CD4-positive, alpha-beta T cell treated with Interferon alpha-2 for 1 hour (primary cell): Measurements from ENCODE around the gene ZFP42.
"Not testable (repeated sequence)": the region's sequence is repeated elsewhere in the genome, so short reads cannot be mapped to it uniquely, and the experiment has no call there.

Source experiments
- DNase-seq, 2 donors: peaks; one replicate each; pipeline ENCODE4 v3.0.0-alpha.2; 2020 to 2022

Gene ZFP42

GRCh38 chr4:187995322-187996207 is at the start of gene ZFP42:
ZFP42 (plus strand) TSS chr4:187995771; CDS start chr4:188002808, 7,037 bp downstream.
- DNase-seq, result no peak

GRCh38 chr4:187961171-187961570 is 34.4 kb upstream of the ZFP42 start:
- no peak for DNase-seq

GRCh38 chr4:187961961-187962360 is 33.6 kb upstream of the ZFP42 start:
- no peak for DNase-seq

- DNase-seq, result no peak
Observed at GRCh38 chr4:187962926-187963325, 32.6 kb upstream of the ZFP42 start.

DNA sequence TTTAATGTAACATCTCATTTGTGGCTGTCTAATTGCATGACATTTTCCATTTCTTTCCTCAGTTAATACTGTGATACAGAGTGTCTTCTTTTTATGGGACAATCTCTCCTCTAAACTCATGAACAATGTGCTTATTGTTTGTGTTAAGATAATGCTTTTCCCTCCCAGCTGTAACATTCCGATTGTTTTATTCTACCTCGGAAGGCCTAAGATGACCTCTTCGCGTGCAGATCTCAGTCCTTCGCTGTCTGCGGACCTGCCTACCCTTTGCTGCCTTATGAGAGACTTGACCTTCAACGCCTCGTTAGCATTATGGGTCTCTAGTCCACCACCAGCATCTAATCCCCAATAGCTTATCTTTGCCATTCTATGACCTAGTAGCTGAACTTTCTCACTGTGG is 29.8 kb upstream of the ZFP42 start:
- no peak for DNase-seq

DNA sequence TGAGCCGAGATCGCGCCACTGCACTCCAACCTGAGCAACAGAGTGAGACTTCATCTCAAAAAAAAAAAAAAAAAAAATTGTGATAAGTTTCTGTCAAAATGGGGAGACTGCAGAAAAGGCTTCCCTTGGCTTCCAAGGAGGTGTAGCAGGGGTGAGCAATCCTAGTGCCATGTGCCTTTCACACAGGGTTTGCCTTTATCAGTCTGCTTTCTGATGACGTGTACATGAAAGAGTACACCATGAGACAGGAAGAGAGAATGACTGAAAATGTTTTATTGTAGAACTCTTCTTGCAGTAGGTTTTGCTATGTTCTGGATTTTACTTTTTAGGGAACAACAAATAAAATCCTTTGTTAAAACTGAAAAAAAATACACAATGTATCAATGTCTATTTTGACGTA is 23.4 kb upstream of the ZFP42 start:
- no peak for DNase-seq

- no peak for DNase-seq
Observed at GRCh38 chr4:187983746-187984145, 11.8 kb upstream of the ZFP42 start.

DNA sequence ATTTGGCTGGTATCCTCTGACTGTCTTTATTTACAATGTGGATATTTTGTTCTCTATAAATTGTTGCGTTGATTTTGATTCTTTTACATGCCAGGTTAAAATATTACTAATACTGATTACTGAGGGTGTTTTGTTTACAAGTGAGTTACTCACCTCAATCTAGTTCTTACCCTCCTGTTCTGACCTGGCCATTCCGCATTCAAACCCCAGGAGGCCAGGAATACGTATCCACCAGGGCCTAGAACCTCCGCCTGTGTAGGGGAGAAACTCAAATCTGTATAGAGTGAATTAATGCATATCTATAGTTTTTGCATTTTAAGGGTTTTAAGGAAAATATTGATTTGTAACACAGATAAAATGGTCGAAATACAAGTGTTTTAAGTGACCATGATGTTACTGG is 2.6 kb upstream of the ZFP42 start:
- DNase-seq, result no peak

DNA sequence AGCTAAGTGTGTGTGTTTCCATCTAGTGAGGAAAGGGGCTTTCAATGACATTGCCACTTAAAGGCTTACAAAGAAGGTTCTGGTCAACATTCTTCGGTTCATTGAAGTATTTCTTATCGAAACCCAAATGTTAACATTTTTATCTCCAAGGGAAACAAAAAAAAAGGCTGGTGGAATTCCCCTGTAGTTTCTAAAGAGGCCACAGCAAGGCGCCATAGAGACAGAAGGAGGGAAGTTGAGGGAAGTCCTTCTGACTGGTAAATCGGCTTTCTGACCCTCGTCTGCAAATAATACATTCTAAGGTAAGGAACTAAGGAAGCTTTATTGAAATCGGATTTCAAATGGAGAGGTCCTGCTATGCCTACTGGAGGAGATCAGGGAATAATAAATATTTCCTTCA is 1.7 kb upstream of the ZFP42 start:
- DNase-seq, result no peak

GRCh38 chr4:187996502-187997177 is 1.1 kb downstream of the ZFP42 start:
- no peak for DNase-seq

GRCh38 chr4:187997991-187998390 is 2.4 kb downstream of the ZFP42 start:
- DNase-seq, result not testable (repeated sequence)

DNA sequence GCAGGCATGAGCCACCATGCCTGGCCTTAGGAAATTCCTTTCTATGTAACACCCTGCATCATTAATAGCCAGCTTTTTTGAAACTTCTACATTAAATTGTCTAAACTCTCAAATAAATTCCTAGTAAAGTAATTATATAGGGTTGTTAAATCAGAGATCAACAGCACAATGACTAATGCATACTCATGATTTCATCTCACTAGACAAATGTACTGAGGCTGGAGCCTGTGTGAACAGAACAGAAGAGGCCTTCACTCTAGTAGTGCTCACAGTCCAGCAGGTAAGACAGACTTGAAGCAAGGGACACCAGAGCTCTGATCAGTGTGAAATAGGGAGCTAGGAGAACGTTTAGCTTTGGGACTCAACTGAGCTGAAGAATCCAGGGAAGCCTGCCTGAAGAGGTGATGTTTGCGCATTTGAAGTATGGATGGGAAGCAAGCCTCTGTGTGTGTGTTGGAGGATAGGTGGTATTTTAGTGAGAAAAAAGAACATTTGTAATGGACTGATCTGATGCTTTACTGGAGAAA is 3.9 kb downstream of the ZFP42 start:
- DNase-seq, result no peak

GRCh38 chr4:188002323-188002722 is 6.8 kb downstream of the ZFP42 start:
- no peak for DNase-seq

DNA sequence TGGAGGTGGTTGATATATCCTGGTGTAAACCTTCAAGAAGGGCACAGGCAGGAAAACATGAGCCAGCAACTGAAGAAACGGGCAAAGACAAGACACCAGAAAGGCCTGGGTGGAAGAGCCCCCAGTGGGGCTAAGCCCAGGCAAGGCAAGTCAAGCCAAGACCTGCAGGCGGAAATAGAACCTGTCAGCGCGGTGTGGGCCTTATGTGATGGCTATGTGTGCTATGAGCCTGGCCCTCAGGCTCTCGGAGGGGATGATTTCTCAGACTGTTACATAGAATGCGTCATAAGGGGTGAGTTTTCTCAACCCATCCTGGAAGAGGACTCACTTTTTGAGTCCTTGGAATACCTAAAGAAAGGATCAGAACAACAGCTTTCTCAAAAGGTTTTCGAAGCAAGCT is 7.2 kb downstream of the ZFP42 start:
- no peak for DNase-seq

- DNase-seq, result no peak
Observed at GRCh38 chr4:188005561-188005960, 10.0 kb downstream of the ZFP42 start.

GRCh38 chr4:188006285-188006848 is 10.8 kb downstream of the ZFP42 start:
- no peak for DNase-seq

DNA sequence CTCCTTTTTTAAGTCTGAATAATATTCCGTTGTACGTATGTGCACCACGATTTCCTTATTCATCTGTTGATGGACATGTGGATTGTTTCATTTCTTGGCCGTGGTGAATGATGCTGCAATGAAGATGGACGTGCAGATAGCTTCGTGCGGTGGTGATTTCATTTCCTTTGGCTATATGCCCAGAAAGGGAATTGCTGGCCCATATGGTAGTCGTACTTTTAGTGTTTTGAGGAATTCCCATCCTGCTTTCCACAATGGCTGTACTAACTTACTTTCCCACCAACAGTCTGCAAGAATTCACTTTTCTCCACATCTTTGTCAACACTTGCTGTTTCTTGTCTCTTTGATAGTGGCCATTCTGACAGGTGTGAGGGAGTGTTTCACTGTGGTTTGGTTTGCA is 12.8 kb downstream of the ZFP42 start:
- no peak for DNase-seq

DNA sequence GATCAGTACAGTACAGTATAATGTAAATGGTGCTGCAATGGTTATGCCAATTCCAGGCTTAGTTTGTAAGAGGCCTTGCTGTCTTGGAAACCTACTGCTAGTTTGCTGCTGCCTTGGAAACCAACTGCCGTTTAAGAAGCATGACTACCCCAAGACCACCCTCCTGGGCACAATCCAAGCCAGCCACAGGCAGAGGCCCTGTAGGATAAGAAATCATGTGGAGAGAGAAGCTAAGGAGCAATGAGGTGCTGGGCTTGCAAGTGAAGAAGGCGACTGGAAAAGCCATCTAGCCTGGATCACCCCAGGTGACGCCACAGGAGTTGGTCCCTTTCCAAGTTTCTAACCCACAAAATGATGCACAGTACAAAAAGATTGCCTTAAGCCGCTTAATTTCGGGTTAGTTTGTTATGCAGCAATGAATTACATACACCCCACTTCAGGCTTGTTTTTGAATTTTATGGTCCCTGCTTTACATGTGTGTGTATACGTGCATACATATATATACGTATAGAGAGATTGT is 16.9 kb downstream of the ZFP42 start:
- no peak for DNase-seq

GRCh38 chr4:188015025-188015940 is 19.7 kb downstream of the ZFP42 start:
- no peak for DNase-seq

DNA sequence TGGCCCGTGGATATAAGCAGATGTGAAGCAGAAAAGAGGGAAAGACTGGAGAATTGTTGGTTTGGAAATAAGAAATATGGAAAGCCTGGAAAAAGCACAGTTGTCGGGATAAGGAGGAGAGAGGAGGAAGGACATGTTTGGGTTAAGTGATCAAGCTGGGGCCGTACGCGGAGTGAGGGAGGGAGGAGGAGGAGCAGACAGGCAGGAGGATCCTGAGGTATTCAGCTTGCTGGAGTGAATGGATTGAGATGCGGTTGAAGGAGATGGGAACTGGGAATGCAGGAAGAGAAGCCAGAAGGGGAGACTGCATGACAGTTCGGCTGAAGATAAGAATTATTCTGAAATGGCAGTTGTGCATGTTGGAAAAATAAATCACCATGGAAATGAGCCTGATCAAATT is 21.2 kb downstream of the ZFP42 start:
- no peak for DNase-seq

DNA sequence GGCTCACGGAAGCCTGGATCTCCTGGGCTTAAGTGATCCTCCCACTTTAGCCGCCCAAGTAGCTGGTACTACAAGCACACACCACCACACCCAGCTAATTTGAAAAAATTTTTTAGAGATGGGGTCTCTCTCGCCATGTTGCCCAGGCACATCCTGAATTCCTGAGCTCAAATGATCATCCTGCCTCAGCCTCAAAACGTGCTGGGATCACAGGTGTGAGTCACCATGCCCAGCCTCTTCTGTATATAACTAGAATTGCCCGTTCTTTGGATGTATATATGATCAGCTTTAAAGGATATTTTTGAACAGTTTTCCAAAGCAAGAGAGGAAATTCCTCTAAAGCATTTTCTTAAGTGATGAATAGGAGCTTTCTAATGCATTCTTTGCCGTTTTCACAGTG is 22.7 kb downstream of the ZFP42 start:
- no peak for DNase-seq

DNA sequence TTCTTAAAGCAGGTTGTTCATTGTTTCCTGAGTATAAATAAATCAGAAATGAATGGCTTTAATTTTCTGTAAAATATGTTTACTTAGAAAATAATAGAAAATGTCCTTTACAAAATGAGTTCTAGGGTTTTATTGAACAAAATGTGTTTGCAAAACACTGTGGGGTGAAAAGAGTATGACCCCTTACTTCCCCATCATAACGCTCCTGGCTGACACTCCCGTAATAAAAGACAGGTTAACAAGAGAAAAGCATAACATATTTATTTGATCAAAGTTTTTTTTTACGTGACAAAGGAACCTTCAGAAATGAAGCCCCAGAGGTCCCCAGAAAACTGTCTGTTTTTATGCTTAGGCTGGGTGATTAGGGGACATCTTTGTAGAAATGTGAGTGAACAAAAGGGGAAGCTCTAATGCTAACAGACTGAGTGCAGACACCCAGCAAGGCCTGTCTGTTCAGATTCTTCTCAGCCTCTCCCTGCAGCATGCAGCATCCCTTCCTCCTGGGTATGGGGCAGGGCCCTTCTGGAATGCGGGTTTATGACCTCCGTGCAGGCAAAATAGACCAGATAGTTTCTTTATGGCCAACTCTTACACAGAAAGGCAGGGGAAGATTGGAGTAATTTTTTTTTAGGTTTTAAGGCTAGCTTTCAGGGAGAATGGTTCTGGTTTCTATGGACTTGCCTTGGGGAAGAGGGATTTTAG is 26.1 kb downstream of the ZFP42 start:
- no peak for DNase-seq
